HG02884 (cell line): ENCODE results near the gene DNAJC5G.
"Not testable (repeated sequence)": the region's sequence is repeated elsewhere in the genome, so short reads cannot be mapped to it uniquely, and the experiment has no call there.

Source experiments
- ATAC-seq: cut with Tn5 transposase; IDR thresholded peaks from one replicate; pipeline ENCODE4 v1.9.1; 2021; ENCODE audit warnings: mild to moderate bottlenecking, moderate library complexity; ENCODE audit not compliant: unreplicated experiment

DNAJC5G gene

GRCh38 chr2:27250652-27251379 is 24.4 kb upstream of the DNAJC5G start:
- no peak for ATAC-seq

GRCh38 chr2:27251766-27252165 is 23.5 kb upstream of the DNAJC5G start:
- no peak for ATAC-seq

GRCh38 chr2:27255187-27255586 is 20.0 kb upstream of the DNAJC5G start:
- ATAC-seq, result no peak

GRCh38 chr2:27255660-27256059 is 19.6 kb upstream of the DNAJC5G start:
- ATAC-seq, result no peak

GRCh38 chr2:27256855-27257454 is 18.3 kb upstream of the DNAJC5G start:
- ATAC-seq, result no peak

- no peak for ATAC-seq
Measured at GRCh38 chr2:27258051-27258450, 17.2 kb upstream of the DNAJC5G start.

GRCh38 chr2:27261241-27261925 is 13.8 kb upstream of the DNAJC5G start:
- no peak for ATAC-seq

GRCh38 chr2:27261926-27262298 is 13.3 kb upstream of the DNAJC5G start:
- no peak for ATAC-seq

GRCh38 chr2:27262379-27263286 is 12.6 kb upstream of the DNAJC5G start, which contains the start of gene SLC30A3:
Gene SLC30A3, minus strand, starts transcription at chr2:27263047. Its CDS starts 141 bp downstream, at chr2:27262906.
- no peak for ATAC-seq

GRCh38 chr2:27263287-27264252 is 11.7 kb upstream of the DNAJC5G start:
- no peak for ATAC-seq

- ATAC-seq, result no peak
Measured at GRCh38 chr2:27264253-27264752, 10.9 kb upstream of the DNAJC5G start.

GRCh38 chr2:27264753-27265535 is 10.3 kb upstream of the DNAJC5G start:
- no peak for ATAC-seq

- ATAC-seq, result no peak
Measured at GRCh38 chr2:27265536-27265870, 9.7 kb upstream of the DNAJC5G start.

GRCh38 chr2:27268296-27268695 is 6.9 kb upstream of the DNAJC5G start:
- not testable (repeated sequence) for ATAC-seq

GRCh38 chr2:27270131-27270530 is 5.1 kb upstream of the DNAJC5G start:
- ATAC-seq, result no peak

GRCh38 chr2:27270670-27271069 is 4.6 kb upstream of the DNAJC5G start:
- ATAC-seq, result no peak

GRCh38 chr2:27271631-27272340 is 3.4 kb upstream of the DNAJC5G start:
- ATAC-seq, result no peak
